DOHH2 (cell line): ENCODE results near the gene ANKRD13B.

Source experiments
- EZH2phosphoT487 ChIP-seq: fragments of 200-600 bp; sonication (generic); IDR thresholded peaks from 2 replicates; pipeline ENCODE4 v1.6.1; 2017; ENCODE audit warnings: borderline replicate concordance, mild to moderate bottlenecking, antibody characterized with exemption, low read length, moderate library complexity, mixed read lengths
- TF ChIP-seq, protein P1 (sequence below): fragments of 200-600 bp; sonication (generic); IDR thresholded peaks from one replicate; pipeline ENCODE4 v1.5.1; 2014; ENCODE audit warnings: antibody characterized with exemption, mild to moderate bottlenecking, low read depth, low read length; ENCODE audit not compliant: poor library complexity, severe bottlenecking

DNA sequence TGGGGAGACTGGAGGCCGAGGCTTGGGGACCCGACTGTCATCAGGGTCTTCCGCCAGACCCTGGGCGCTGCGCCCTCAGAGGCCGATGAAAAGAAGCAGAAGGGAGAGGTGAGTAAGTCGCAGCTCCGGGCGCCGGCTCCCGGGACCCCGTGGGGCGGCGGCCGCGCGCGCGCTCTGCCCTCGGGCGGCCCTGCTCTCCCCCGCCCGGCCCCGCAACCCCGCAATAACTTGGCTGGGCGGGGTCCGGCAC is 25.7 kb upstream of the ANKRD13B start:
- TF ChIP-seq, protein P1, sequence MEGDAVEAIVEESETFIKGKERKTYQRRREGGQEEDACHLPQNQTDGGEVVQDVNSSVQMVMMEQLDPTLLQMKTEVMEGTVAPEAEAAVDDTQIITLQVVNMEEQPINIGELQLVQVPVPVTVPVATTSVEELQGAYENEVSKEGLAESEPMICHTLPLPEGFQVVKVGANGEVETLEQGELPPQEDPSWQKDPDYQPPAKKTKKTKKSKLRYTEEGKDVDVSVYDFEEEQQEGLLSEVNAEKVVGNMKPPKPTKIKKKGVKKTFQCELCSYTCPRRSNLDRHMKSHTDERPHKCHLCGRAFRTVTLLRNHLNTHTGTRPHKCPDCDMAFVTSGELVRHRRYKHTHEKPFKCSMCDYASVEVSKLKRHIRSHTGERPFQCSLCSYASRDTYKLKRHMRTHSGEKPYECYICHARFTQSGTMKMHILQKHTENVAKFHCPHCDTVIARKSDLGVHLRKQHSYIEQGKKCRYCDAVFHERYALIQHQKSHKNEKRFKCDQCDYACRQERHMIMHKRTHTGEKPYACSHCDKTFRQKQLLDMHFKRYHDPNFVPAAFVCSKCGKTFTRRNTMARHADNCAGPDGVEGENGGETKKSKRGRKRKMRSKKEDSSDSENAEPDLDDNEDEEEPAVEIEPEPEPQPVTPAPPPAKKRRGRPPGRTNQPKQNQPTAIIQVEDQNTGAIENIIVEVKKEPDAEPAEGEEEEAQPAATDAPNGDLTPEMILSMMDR = no peak
- TF ChIP-seq EZH2phosphoT487 = no peak
